ENCODE measurements around the gene ESRRA.

Gene ESRRA

GRCh38 chr11:64305075-64305690 lies at the start of gene ESRRA:
ESRRA (plus strand) TSS chr11:64305524; CDS start chr11:64307180, 1,656 bp downstream.
- TF ChIP-seq JUND (IDR thresholded peaks at IDR 0.05; ENCODE audit: low read depth), result no peak
- peak; percentile 97 to 99 for DNase-seq (ENCODE audit: low read depth in 1 of 2, low spot score in 1 of 2)

DNA sequence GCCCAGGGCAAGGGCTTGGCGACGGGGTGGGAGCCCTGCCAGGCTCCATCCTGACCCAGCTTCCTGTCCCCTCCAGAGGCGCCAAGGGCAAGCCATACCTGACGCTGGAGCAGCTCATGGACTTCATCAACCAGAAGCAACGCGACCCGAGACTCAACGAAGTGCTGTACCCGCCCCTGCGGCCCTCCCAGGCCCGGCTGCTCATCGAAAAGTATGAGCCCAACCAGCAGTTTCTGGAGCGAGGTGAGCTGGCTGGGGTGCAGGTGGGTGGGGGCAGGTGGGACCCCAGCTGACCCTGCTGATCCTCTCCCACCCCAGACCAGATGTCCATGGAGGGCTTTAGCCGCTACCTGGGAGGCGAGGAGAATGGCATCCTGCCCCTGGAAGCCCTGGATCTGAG lies 49.0 kb upstream of the ESRRA start:
- no peak for DNase-seq (ENCODE audit: low read depth in 1 of 2, low spot score in 1 of 2)
- in situ Hi-C loops (cut with HindIII; ENCODE audit: low pct_unique_long_range_greater_than_20kb, low sequenced_read_pairs), result no loop called here

More at GRCh38 chr11:64305075-64305690, at the start of gene ESRRA:
- in situ Hi-C loops (cut with HindIII; ENCODE audit: low pct_unique_long_range_greater_than_20kb, low sequenced_read_pairs), result no loop called here

GRCh38 chr11:64258356-64258755 lies 47.0 kb upstream of the ESRRA start:
- TF ChIP-seq JUND (IDR thresholded peaks at IDR 0.05; ENCODE audit: low read depth), result no peak
- in situ Hi-C loops (cut with HindIII; ENCODE audit: low pct_unique_long_range_greater_than_20kb, low sequenced_read_pairs), result no loop called here
- no peak for DNase-seq (ENCODE audit: low read depth in 1 of 2, low spot score in 1 of 2)

More for the DNA sequence above, 49.0 kb upstream of the ESRRA start:
- TF ChIP-seq JUND (IDR thresholded peaks at IDR 0.05; ENCODE audit: low read depth), result no peak

GRCh38 chr11:64258946-64259532 lies 46.3 kb upstream of the ESRRA start:
- DNase-seq (ENCODE audit: low read depth in 1 of 2, low spot score in 1 of 2), result no peak
- TF ChIP-seq JUND (IDR thresholded peaks at IDR 0.05; ENCODE audit: low read depth), result no peak
- in situ Hi-C loops (cut with HindIII; ENCODE audit: low pct_unique_long_range_greater_than_20kb, low sequenced_read_pairs), result no loop called here

GRCh38 chr11:64259533-64260067 lies 45.7 kb upstream of the ESRRA start:
- no peak for TF ChIP-seq JUND (IDR thresholded peaks at IDR 0.05; ENCODE audit: low read depth)
- no peak for DNase-seq (ENCODE audit: low read depth in 1 of 2, low spot score in 1 of 2)
- in situ Hi-C loops (cut with HindIII; ENCODE audit: low pct_unique_long_range_greater_than_20kb, low sequenced_read_pairs), result no loop called here

GRCh38 chr11:64260147-64260708 lies 45.1 kb upstream of the ESRRA start:
- in situ Hi-C loops (cut with HindIII; ENCODE audit: low pct_unique_long_range_greater_than_20kb, low sequenced_read_pairs), result no loop called here
- no peak for TF ChIP-seq JUND (IDR thresholded peaks at IDR 0.05; ENCODE audit: low read depth)
- DNase-seq (ENCODE audit: low read depth in 1 of 2, low spot score in 1 of 2), result no peak

DNA sequence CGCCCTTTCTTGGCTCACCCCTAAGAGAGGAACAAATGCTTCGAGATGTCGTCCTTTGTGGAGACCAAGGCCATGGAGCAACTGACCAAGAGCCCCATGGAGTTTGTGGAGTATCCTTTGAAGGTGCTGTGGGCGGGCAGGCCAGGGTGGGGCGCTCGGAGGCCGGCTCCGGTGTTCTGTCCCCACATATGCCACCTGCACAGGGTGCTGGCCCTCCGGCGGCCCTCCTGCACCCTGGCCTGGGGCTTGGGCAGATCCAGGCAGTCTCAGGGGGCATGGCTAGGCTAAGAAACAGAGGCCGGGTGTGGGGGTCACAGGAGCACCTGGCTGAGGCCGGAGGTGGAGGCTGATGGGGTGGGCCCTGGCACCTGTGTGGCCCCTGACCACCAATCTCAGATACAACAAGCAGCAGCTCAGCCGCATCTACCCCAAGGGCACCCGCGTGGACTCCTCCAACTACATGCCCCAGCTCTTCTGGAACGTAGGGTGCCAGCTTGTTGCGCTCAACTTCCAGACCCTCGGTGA lies 43.7 kb upstream of the ESRRA start:
- in situ Hi-C loops (cut with HindIII; ENCODE audit: low pct_unique_long_range_greater_than_20kb, low sequenced_read_pairs), result no loop called here
- no peak for TF ChIP-seq JUND (IDR thresholded peaks at IDR 0.05; ENCODE audit: low read depth)
- no peak for DNase-seq (ENCODE audit: low read depth in 1 of 2, low spot score in 1 of 2)

DNA sequence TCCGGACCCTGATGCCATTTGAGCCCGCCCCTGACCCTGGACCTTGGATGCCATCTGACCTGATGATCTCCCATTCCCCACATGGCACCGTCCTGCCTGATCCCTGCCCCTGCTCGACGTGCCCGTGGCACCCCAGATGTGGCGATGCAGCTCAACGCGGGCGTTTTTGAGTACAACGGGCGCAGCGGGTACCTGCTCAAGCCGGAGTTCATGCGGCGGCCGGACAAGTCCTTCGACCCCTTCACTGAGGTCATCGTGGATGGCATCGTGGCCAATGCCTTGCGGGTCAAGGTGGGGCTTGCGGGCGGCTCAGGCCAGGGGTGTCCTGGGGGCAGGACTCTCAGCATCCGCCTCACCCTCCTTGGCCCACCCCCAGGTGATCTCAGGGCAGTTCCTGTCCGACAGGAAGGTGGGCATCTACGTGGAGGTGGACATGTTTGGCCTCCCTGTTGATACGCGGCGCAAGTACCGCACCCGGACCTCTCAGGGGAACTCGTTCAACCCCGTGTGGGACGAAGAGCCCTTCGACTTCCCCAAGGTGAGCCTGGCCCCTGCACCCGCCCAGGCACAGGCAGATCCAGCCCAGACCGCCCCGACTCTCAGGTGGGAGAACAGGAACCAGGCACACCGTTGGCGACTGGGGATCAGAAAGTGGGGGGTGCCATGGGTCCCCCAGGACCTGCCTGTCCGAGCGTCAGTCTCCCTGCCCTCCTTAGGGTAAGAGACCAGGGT lies 42.9 kb upstream of the ESRRA start:
- DNase-seq (ENCODE audit: low read depth in 1 of 2, low spot score in 1 of 2), result no peak
- in situ Hi-C loops (cut with HindIII; ENCODE audit: low pct_unique_long_range_greater_than_20kb, low sequenced_read_pairs), result no loop called here
- no peak for TF ChIP-seq JUND (IDR thresholded peaks at IDR 0.05; ENCODE audit: low read depth)

DNA sequence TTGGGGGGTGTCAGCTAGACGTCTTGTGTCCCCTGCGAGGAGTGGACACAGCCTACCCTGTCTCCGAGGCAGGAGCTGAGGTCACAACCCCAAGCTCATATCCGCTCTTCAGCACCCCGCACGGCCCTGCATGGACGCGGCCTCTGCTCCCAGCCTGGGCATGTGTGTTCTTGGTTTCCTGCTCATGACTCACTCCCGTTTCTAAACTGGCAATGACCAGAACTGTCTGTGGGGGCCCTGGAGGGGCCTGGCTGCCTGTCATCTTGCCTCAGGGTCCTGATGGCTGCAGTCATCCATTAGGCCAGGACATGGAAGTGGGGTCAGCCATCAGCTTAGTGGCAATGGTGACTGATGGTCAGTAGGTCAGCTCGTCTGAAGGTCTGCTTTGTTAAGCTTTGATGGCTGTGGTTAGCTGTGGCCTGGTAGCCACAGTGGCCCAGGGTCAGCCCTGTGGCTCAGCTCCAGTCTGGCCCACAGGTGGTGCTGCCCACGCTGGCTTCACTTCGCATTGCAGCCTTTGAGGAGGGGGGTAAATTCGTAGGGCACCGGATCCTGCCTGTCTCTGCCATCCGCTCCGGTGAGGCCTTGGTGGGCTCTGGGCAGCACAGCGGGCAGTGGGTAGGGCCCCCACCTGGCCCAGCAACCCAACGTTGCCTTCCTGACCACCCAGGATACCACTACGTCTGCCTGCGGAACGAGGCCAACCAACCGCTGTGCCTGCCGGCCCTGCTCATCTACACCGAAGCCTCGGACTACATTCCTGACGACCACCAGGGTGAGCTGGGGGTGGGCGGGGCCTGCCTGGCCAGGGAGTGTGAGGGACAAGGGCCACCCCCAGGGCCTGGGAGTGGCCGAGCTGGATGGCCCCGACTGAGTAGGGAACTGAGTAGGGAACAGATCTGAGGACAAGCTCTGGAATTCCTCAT lies 42.0 kb upstream of the ESRRA start:
- TF ChIP-seq JUND (IDR thresholded peaks at IDR 0.05; ENCODE audit: low read depth), result no peak
- in situ Hi-C loops (cut with HindIII; ENCODE audit: low pct_unique_long_range_greater_than_20kb, low sequenced_read_pairs), result no loop called here
- DNase-seq (ENCODE audit: low read depth in 1 of 2, low spot score in 1 of 2), result no peak

- no peak for TF ChIP-seq JUND (IDR thresholded peaks at IDR 0.05; ENCODE audit: low read depth)
- in situ Hi-C loops (cut with HindIII; ENCODE audit: low pct_unique_long_range_greater_than_20kb, low sequenced_read_pairs), result no loop called here
- DNase-seq (ENCODE audit: low read depth in 1 of 2, low spot score in 1 of 2), result no peak
Observed at GRCh38 chr11:64263947-64264317, 41.4 kb upstream of the ESRRA start.

DNA sequence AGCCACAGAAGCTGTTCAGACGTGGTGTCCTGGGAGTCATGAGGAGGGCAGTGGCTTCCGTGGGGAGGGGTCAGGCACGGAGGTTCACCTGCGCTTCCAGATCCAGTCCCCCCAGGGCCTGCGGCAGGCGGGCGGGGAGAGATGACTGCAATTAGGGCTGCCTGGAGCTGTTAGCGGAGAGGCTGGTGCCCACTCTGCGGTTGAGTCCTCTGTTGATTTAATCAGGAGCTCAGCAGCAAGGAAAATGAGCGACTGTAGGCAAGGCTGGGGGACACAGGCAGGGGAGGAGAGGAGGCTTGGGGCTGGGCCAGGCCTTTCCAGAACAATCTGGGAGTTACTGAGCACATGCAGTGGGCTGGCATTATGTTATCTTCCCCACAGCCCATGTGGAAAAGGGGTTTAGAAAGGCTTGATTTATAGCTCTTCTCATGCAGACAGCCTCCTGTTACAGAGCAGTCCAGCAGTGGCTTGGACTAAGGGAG lies 40.9 kb upstream of the ESRRA start:
- no peak for DNase-seq (ENCODE audit: low read depth in 1 of 2, low spot score in 1 of 2)
- no peak for TF ChIP-seq JUND (IDR thresholded peaks at IDR 0.05; ENCODE audit: low read depth)
- in situ Hi-C loops (cut with HindIII; ENCODE audit: low pct_unique_long_range_greater_than_20kb, low sequenced_read_pairs), result no loop called here

Data from T47D (cell line).